Transverse colon (tissue), 3 donors: ENCODE measurements around the gene GLRX.

ENCODE experiments used
- CTCF ChIP-seq, 5 experiments: fragments of 200-600 bp in 3 of 5; fragments of 450-650 bp in 2 of 5; sonication (generic) in 3 of 5; IDR thresholded peaks; 1 replicate in 2 of 5; 2 replicates in 3 of 5; pipeline ENCODE4 v1.5.1; 2016 to 2017; ENCODE audit warnings: antibody characterized with exemption in 5 of 5, inconsistent platforms in 3 of 5, mild to moderate bottlenecking in 2 of 5, moderate library complexity in 1 of 5
- POLR2A ChIP-seq: fragments of 450-650 bp; IDR thresholded peaks from one replicate; pipeline ENCODE4 v1.6.1; 2016; ENCODE audit warnings: antibody characterized with exemption, mild to moderate bottlenecking, moderate library complexity

GRCh38 chr5:95841914-95842812, 19.6 kb upstream of the GLRX start:
- TF ChIP-seq CTCF (IDR thresholded peaks at IDR 0.05): no peak
- no peak for TF ChIP-seq POLR2A
